DND-41 (cell line): ENCODE results near the gene PRDX6.
"Not testable (repeated sequence)": the region's sequence is repeated elsewhere in the genome, so short reads cannot be mapped to it uniquely, and the experiment has no call there.

Source experiments
- ATAC-seq: fragments of 200-7000 bp; cut with Tn5 transposase; 3 replicates; pipeline ENCODE4 v1.9.1; 2021; ENCODE audit warnings: low read depth; ENCODE audit not compliant: insufficient read depth
- DNase-seq: peaks from one replicate; pipeline ENCODE4 v3.0.0-alpha.2; 2020
- H2AFZ ChIP-seq: 2 replicates; pipeline ENCODE4 v1.6.0; 2012; ENCODE audit warnings: low read depth, low read length
- H3K27ac ChIP-seq: 2 replicates; pipeline ENCODE4 v1.5.1; 2012; ENCODE audit warnings: low read length, inconsistent platforms
- H3K27me3 ChIP-seq: fragments of 200-600 bp; sonication (generic); 2 replicates; pipeline ENCODE4 v1.6.0; 2012; ENCODE audit warnings: low read length, mild to moderate bottlenecking, inconsistent platforms; ENCODE audit not compliant: insufficient read depth, poor library complexity
- H3K36me3 ChIP-seq: 2 replicates; pipeline ENCODE4 v1.5.1; 2012; ENCODE audit warnings: low read length, inconsistent platforms; ENCODE audit not compliant: insufficient read depth
- H3K4me1 ChIP-seq: 2 replicates; pipeline ENCODE4 v1.5.1; 2012; ENCODE audit warnings: mild to moderate bottlenecking, low read length; ENCODE audit not compliant: insufficient read depth
- H3K4me2 ChIP-seq: 2 replicates; pipeline ENCODE4 v1.6.0; 2012; ENCODE audit warnings: mild to moderate bottlenecking, moderate library complexity, low read length, inconsistent platforms; ENCODE audit not compliant: insufficient read depth
- H3K4me3 ChIP-seq, 2 experiments: fragments of 200-600 bp in 1 of 2; shearing (Covaris generic) in 1 of 2; 2 replicates each; pipeline ENCODE4 v1.5.1; 2012 to 2016; ENCODE audit warnings: inconsistent platforms in 2 of 2, low read length in 2 of 2, mild to moderate bottlenecking in 2 of 2, low read depth in 1 of 2, moderate library complexity in 1 of 2
- H3K79me2 ChIP-seq: 2 replicates; pipeline ENCODE4 v1.6.0; 2012; ENCODE audit warnings: low read length, inconsistent platforms; ENCODE audit not compliant: insufficient read depth
- H3K9ac ChIP-seq: 2 replicates; pipeline ENCODE4 v1.6.0; 2012; ENCODE audit warnings: low read depth, mild to moderate bottlenecking, inconsistent platforms, low read length, moderate library complexity
- H3K9me3 ChIP-seq: 2 replicates; pipeline ENCODE4 v1.5.1; 2012; ENCODE audit warnings: low read length, moderate library complexity, mild to moderate bottlenecking, inconsistent platforms; ENCODE audit not compliant: insufficient read depth, severe bottlenecking
- H4K20me1 ChIP-seq: 2 replicates; pipeline ENCODE4 v1.6.0; 2012; ENCODE audit warnings: low read length; ENCODE audit not compliant: insufficient read depth
- EZH2 ChIP-seq: IDR thresholded peaks from 3 replicates; pipeline ENCODE4 v1.6.1; 2012; ENCODE audit warnings: borderline replicate concordance, low read depth, mild to moderate bottlenecking, moderate library complexity, low read length, inconsistent platforms; ENCODE audit not compliant: severe bottlenecking
- TF ChIP-seq, protein P1 (sequence below): IDR thresholded peaks from 2 replicates; pipeline ENCODE4 v1.5.1; 2012; ENCODE audit warnings: borderline replicate concordance, low read length, moderate library complexity, mild to moderate bottlenecking; ENCODE audit not compliant: poor library complexity, severe bottlenecking; ENCODE audit errors: extremely low read depth

PRDX6 gene

DNA sequence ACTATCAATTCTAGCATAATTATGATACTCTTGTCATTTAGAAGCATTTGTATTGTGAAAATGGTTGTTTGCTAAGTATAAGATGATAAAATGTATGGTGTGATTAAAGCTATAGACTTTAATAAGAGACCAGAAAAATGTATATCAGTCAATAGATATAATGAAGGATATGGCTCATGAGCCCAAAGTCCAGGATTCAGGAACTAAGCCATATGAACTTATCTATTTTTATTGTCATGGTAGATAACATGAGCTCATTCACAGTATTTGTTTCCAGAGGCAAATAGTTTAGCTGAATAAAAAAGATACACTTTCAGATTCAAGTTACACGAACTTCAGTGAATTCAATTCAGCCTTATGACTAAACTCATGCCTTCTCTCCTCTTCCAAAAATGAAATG is 32.7 kb downstream of the PRDX6 start:
- peak overlapping the region; percentile 49; the same call in 1 of the 2 replicates for H2AFZ ChIP-seq
- H4K20me1 ChIP-seq: no peaks in the 10 kb centered on the region
- no peak overlapping the region for H3K4me2 ChIP-seq
- no peaks in the 10 kb centered on the region for H3K9me3 ChIP-seq
- TF ChIP-seq, protein P1, sequence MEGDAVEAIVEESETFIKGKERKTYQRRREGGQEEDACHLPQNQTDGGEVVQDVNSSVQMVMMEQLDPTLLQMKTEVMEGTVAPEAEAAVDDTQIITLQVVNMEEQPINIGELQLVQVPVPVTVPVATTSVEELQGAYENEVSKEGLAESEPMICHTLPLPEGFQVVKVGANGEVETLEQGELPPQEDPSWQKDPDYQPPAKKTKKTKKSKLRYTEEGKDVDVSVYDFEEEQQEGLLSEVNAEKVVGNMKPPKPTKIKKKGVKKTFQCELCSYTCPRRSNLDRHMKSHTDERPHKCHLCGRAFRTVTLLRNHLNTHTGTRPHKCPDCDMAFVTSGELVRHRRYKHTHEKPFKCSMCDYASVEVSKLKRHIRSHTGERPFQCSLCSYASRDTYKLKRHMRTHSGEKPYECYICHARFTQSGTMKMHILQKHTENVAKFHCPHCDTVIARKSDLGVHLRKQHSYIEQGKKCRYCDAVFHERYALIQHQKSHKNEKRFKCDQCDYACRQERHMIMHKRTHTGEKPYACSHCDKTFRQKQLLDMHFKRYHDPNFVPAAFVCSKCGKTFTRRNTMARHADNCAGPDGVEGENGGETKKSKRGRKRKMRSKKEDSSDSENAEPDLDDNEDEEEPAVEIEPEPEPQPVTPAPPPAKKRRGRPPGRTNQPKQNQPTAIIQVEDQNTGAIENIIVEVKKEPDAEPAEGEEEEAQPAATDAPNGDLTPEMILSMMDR: no peak
- TF ChIP-seq EZH2: no peak
- no peak overlapping the region for H3K9ac ChIP-seq
- no peaks in the 10 kb centered on the region for H3K27me3 ChIP-seq
- no peaks in the 10 kb centered on the region for H3K4me1 ChIP-seq
- DNase-seq (no peak), ATAC-seq (no peak)
- H3K36me3 ChIP-seq: no peaks in the 10 kb centered on the region
- no peak overlapping the region for H3K27ac ChIP-seq
- no peaks in the 10 kb centered on the region for H3K79me2 ChIP-seq
- no peak overlapping the region for H3K4me3 ChIP-seq

GRCh38 chr1:173514503-173514902 is 37.4 kb downstream of the PRDX6 start:
- H2AFZ ChIP-seq, H3K9ac ChIP-seq, H3K79me2 ChIP-seq, H3K27ac ChIP-seq, H4K20me1 ChIP-seq, DNase-seq, H3K36me3 ChIP-seq, H3K4me3 ChIP-seq, H3K4me2 ChIP-seq, H3K27me3 ChIP-seq, ATAC-seq, H3K9me3 ChIP-seq: not testable (repeated sequence)
- peaks cover 13% of the 10 kb centered on the region for H3K4me1 ChIP-seq

GRCh38 chr1:173520799-173521198 is 43.7 kb downstream of the PRDX6 start:
- H3K27me3 ChIP-seq: no peaks in the 10 kb centered on the region
- no peak overlapping the region for H3K27ac ChIP-seq
- H3K4me1 ChIP-seq: peaks cover 13% of the 10 kb centered on the region
- no peak overlapping the region for H3K4me2 ChIP-seq
- no peak for DNase-seq
- no peaks in the 10 kb centered on the region for H4K20me1 ChIP-seq
- H3K9ac ChIP-seq: no peak overlapping the region
- H3K36me3 ChIP-seq: no peaks in the 10 kb centered on the region
- no peak overlapping the region for H2AFZ ChIP-seq
- no peaks in the 10 kb centered on the region for H3K9me3 ChIP-seq
- H3K4me3 ChIP-seq: no peak overlapping the region
- ATAC-seq: no peak
- no peak for TF ChIP-seq EZH2
- TF ChIP-seq, protein P1: no peak
- H3K79me2 ChIP-seq: no peaks in the 10 kb centered on the region

GRCh38 chr1:173523329-173523728 is 46.2 kb downstream of the PRDX6 start:
- no peak overlapping the region for H3K27ac ChIP-seq
- H3K4me2 ChIP-seq: no peak overlapping the region
- H3K9me3 ChIP-seq: no peaks in the 10 kb centered on the region
- DNase-seq: no peak
- H3K79me2 ChIP-seq: no peaks in the 10 kb centered on the region
- TF ChIP-seq, protein P1: no peak
- TF ChIP-seq EZH2: no peak
- H3K27me3 ChIP-seq: no peaks in the 10 kb centered on the region
- H2AFZ ChIP-seq: no peak overlapping the region
- ATAC-seq: no peak
- no peaks in the 10 kb centered on the region for H4K20me1 ChIP-seq
- H3K9ac ChIP-seq: no peak overlapping the region
- peaks cover 9% of the 10 kb centered on the region for H3K4me1 ChIP-seq
- H3K4me3 ChIP-seq: no peak overlapping the region
- no peaks in the 10 kb centered on the region for H3K36me3 ChIP-seq
